ENCODE measurements around the gene MYOM1.

The MYOM1 gene

GRCh38 chr18:3248062-3248657 lies 28.4 kb upstream of the MYOM1 start:
- Histone ChIP-seq H3K4me3 (ENCODE audit: low read length in 2 of 2) (peak overlapping the region; percentile 93 to 96), H3K4ac (ENCODE audit: low read length) (peak overlapping the region; percentile 53), H2BK15ac (ENCODE audit: low read length) (peak overlapping the region; percentile 97), H3K18ac (ENCODE audit: low read length) (peak overlapping the region; percentile 98), H3K36me3 (replicated peaks in 1 of 2; ENCODE audit: control insufficient read depth in 2 of 2, insufficient read depth in 2 of 2, low read length in 2 of 2) (peaks cover under 1 to 41% of the 10 kb centered on the region in 2 donors), H2BK5ac (ENCODE audit: low read length) (peak overlapping the region; percentile 91), H3K9me3 (replicated peaks in 1 of 2; ENCODE audit: control insufficient read depth in 2 of 2, insufficient read depth in 1 of 2, low read depth in 1 of 2, low read length in 2 of 2) (peaks cover 2 to 12% of the 10 kb centered on the region in 2 donors), H3K4me2 (ENCODE audit: insufficient read depth, low read length, poor library complexity, severe bottlenecking) (peak overlapping the region; percentile 67), H3K9ac (ENCODE audit: low read depth, low read length, poor library complexity) (peak overlapping the region; percentile 97), H3K14ac (ENCODE audit: low read length) (peak overlapping the region; percentile 84), H3K27me3 (ENCODE audit: control insufficient read depth in 3 of 3, insufficient read depth in 3 of 3, low read depth in 1 of 3, low read length in 3 of 3) (no peaks in the 10 kb centered on the region), H2BK12ac (ENCODE audit: low read length) (peak overlapping the region; percentile 73), H3K23ac (ENCODE audit: low read depth, low read length, poor library complexity) (peak overlapping the region; percentile 97), H4K91ac (ENCODE audit: low read depth, low read length, poor library complexity) (no peak overlapping the region), H2BK120ac (ENCODE audit: low read depth, low read length) (peak overlapping the region; percentile 81), H2AFZ (ENCODE audit: low read length) (peak overlapping the region; percentile 92), H3K27ac (replicated peaks; ENCODE audit: low read length) (peak overlapping the region; percentile 84), H4K8ac (ENCODE audit: low read depth, low read length) (peak overlapping the region; percentile 23), H3K4me1 (ENCODE audit: control insufficient read depth in 2 of 2, insufficient read depth in 1 of 2, low read depth in 1 of 2, low read length in 2 of 2) (peaks cover 0 to 3% of the 10 kb centered on the region in 2 donors), H2AK5ac (ENCODE audit: low read depth, low read length) (peak overlapping the region; percentile 63), H3K79me1 (ENCODE audit: low read depth, low read length) (peaks cover 5% of the 10 kb centered on the region)
- peak; percentile 39 for DNase-seq (ENCODE audit: low spot score)
- no CpG with 5 or more reads among the region's 22 CpGs for WGBS, 2 donors (ENCODE audit: extremely low coverage in 2 of 2, insufficient read length in 2 of 2, insufficient replicate concordance in 1 of 2)

- Histone ChIP-seq H2BK15ac (ENCODE audit: low read length) (peak within 1 kb of the TSS; percentile 97), H3K27me3 (ENCODE audit: control insufficient read depth in 3 of 3, insufficient read depth in 3 of 3, low read depth in 1 of 3, low read length in 3 of 3) (no peaks in the 10 kb centered on the region), H3K14ac (ENCODE audit: low read length) (peak within 1 kb of the TSS; percentile 84), H3K9ac (ENCODE audit: low read depth, low read length, poor library complexity) (peak within 1 kb of the TSS; percentile 97), H3K36me3 (replicated peaks in 1 of 2; ENCODE audit: control insufficient read depth in 2 of 2, insufficient read depth in 2 of 2, low read length in 2 of 2) (peaks cover 0 to 34% of the 10 kb centered on the region in 2 donors), H4K91ac (ENCODE audit: low read depth, low read length, poor library complexity) (no peak within 1 kb of the TSS), H2BK120ac (ENCODE audit: low read depth, low read length) (peak within 1 kb of the TSS; percentile 81), H3K79me1 (ENCODE audit: low read depth, low read length) (peaks cover 5% of the 10 kb centered on the region), H2BK5ac (ENCODE audit: low read length) (peak within 1 kb of the TSS; percentile 91), H3K4me3 (ENCODE audit: low read length in 2 of 2) (peak within 1 kb of the TSS; percentile 93 to 96), H3K4me1 (ENCODE audit: control insufficient read depth in 2 of 2, insufficient read depth in 1 of 2, low read depth in 1 of 2, low read length in 2 of 2) (peaks cover 0 to 3% of the 10 kb centered on the region in 2 donors), H2AK5ac (ENCODE audit: low read depth, low read length) (peak within 1 kb of the TSS; percentile 63), H3K18ac (ENCODE audit: low read length) (peak within 1 kb of the TSS; percentile 98), H3K27ac (replicated peaks; ENCODE audit: low read length) (peak within 1 kb of the TSS; percentile 84), H3K23ac (ENCODE audit: low read depth, low read length, poor library complexity) (peak within 1 kb of the TSS; percentile 97), H4K8ac (ENCODE audit: low read depth, low read length) (peak within 1 kb of the TSS; percentile 23), H2BK12ac (ENCODE audit: low read length) (peak within 1 kb of the TSS; percentile 73), H3K4me2 (ENCODE audit: insufficient read depth, low read length, poor library complexity, severe bottlenecking) (peak within 1 kb of the TSS; percentile 67), H2AFZ (ENCODE audit: low read length) (peak within 1 kb of the TSS; percentile 92), H3K9me3 (replicated peaks in 1 of 2; ENCODE audit: control insufficient read depth in 2 of 2, insufficient read depth in 1 of 2, low read depth in 1 of 2, low read length in 2 of 2) (peaks cover 2 to 12% of the 10 kb centered on the region in 2 donors), H3K4ac (ENCODE audit: low read length) (peak within 1 kb of the TSS; percentile 53)
- no CpG with 5 or more reads among the region's 65 CpGs for WGBS, 2 donors (ENCODE audit: extremely low coverage in 2 of 2, insufficient read length in 2 of 2, insufficient replicate concordance in 1 of 2)
- peak; percentile 94 for DNase-seq (ENCODE audit: low spot score)
These were observed 27.7 kb upstream of the MYOM1 start, which contains the start of gene MYL12A for GRCh38 chr18:3247240-3248061. Gene MYL12A, plus strand, starts transcription at chr18:3247801. Its CDS starts 5,447 bp downstream, at chr18:3253248.

- Histone ChIP-seq H3K4me1 (ENCODE audit: control insufficient read depth in 2 of 2, insufficient read depth in 1 of 2, low read depth in 1 of 2, low read length in 2 of 2) (peaks cover 0 to 3% of the 10 kb centered on the region in 2 donors), H3K23ac (ENCODE audit: low read depth, low read length, poor library complexity) (peak overlapping the region; percentile 97), H3K27ac (replicated peaks; ENCODE audit: low read length) (peak overlapping the region; percentile 19), H3K9ac (ENCODE audit: low read depth, low read length, poor library complexity) (no peak overlapping the region), H4K8ac (ENCODE audit: low read depth, low read length) (no peak overlapping the region), H3K18ac (ENCODE audit: low read length) (peak overlapping the region; percentile 72), H3K4ac (ENCODE audit: low read length) (no peak overlapping the region), H2BK12ac (ENCODE audit: low read length) (no peak overlapping the region), H2AFZ (ENCODE audit: low read length) (peak overlapping the region; percentile 92), H3K4me3 (ENCODE audit: low read length in 2 of 2) (peak overlapping the region; percentile 71 to 93), H2BK5ac (ENCODE audit: low read length) (peak overlapping the region; percentile 91), H3K27me3 (ENCODE audit: control insufficient read depth in 3 of 3, insufficient read depth in 3 of 3, low read depth in 1 of 3, low read length in 3 of 3) (no peaks in the 10 kb centered on the region), H3K4me2 (ENCODE audit: insufficient read depth, low read length, poor library complexity, severe bottlenecking) (peak overlapping the region; percentile 67), H3K36me3 (replicated peaks in 1 of 2; ENCODE audit: control insufficient read depth in 2 of 2, insufficient read depth in 2 of 2, low read length in 2 of 2) (peaks cover 0 to 27% of the 10 kb centered on the region in 2 donors), H2BK15ac (ENCODE audit: low read length) (no peak overlapping the region), H4K91ac (ENCODE audit: low read depth, low read length, poor library complexity) (no peak overlapping the region), H3K9me3 (replicated peaks in 1 of 2; ENCODE audit: control insufficient read depth in 2 of 2, insufficient read depth in 1 of 2, low read depth in 1 of 2, low read length in 2 of 2) (peaks cover 2 to 13% of the 10 kb centered on the region in 2 donors), H3K79me1 (ENCODE audit: low read depth, low read length) (peaks cover 5% of the 10 kb centered on the region), H2BK120ac (ENCODE audit: low read depth, low read length) (no peak overlapping the region), H3K14ac (ENCODE audit: low read length) (no peak overlapping the region), H2AK5ac (ENCODE audit: low read depth, low read length) (no peak overlapping the region)
- WGBS, 2 donors (ENCODE audit: extremely low coverage in 2 of 2, insufficient read length in 2 of 2, insufficient replicate concordance in 1 of 2), result no CpG with 5 or more reads among the region's 23 CpGs
- DNase-seq (ENCODE audit: low spot score), result no peak
These were observed 27.0 kb upstream of the MYOM1 start for GRCh38 chr18:3246635-3247239.
